WTC11 (cell line): ENCODE results near the gene USO1. TPM values are rescaled to one million over a fixed set of nuclear protein-coding genes. Genes with fewer than 3 reads are reported as not detected.
A peak's percentile ranks its signal among the peaks of the same experiment; 100 is the strongest.

Experiments used
- ATAC-seq: fragments of 200-7000 bp; cut with Tn5 transposase; 2 replicates; pipeline ENCODE4 v1.10.0; 2021; ENCODE audit warnings: mild to moderate bottlenecking, moderate library complexity
- CTCF ChIA-PET: fragments of 300-600 bp; sonication (Branson Sonifier 250); formaldehyde crosslinking; loops from one replicate; lab custom pipeline; 2021; ENCODE audit warnings: antibody characterized with exemption; lab: Charles Lee
- POLR2A ChIA-PET: fragments of 350-600 bp; sonication (Branson Sonifier 250); formaldehyde crosslinking; loops from one replicate; lab custom pipeline; 2021; ENCODE audit warnings: antibody characterized with exemption; lab: Charles Lee
- DNase-seq: peaks from one replicate; pipeline ENCODE4 v3.0.0; 2021; ENCODE audit warnings: low spot score
- H3K27ac Mint-ChIP-seq: 2 replicates; pipeline ENCODE4 v1.8.0; 2021; ENCODE audit warnings: mixed read lengths
- H3K27me3 Mint-ChIP-seq: 2 replicates; pipeline ENCODE4 v1.8.0; 2021; ENCODE audit warnings: low read depth, mild to moderate bottlenecking, moderate library complexity, mixed read lengths
- H3K36me3 Mint-ChIP-seq: 2 replicates; pipeline ENCODE4 v1.8.0; 2021; ENCODE audit warnings: mixed read lengths
- H3K4me1 Mint-ChIP-seq: 2 replicates; pipeline ENCODE4 v1.8.0; 2022; ENCODE audit warnings: mixed read lengths
- H3K4me3 Mint-ChIP-seq: 2 replicates; pipeline ENCODE4 v1.8.0; 2021; ENCODE audit warnings: mild to moderate bottlenecking, moderate library complexity, mixed read lengths
- H3K9me3 Mint-ChIP-seq: 2 replicates; pipeline ENCODE4 v1.8.0; 2021; ENCODE audit warnings: mixed read lengths
- ELF4 ChIP-seq: sonication (generic); formaldehyde crosslinking; IDR thresholded peaks from 2 replicates; pipeline ENCODE4 v1.8.1; 2022; ENCODE audit warnings: low read depth, mild to moderate bottlenecking, moderate library complexity, missing genetic modification reagents
- IRF2 ChIP-seq: sonication (generic); formaldehyde crosslinking; IDR thresholded peaks from 2 replicates; pipeline ENCODE4 v1.8.0; 2022; ENCODE audit warnings: low read depth, missing genetic modification reagents, borderline replicate concordance
- NR3C1 ChIP-seq: sonication (generic); formaldehyde crosslinking; conservative IDR thresholded peaks from 2 replicates; pipeline ENCODE4 v1.8.1; 2023; ENCODE audit warnings: low read depth, mild to moderate bottlenecking, missing genetic modification reagents
- ZNF121 ChIP-seq: sonication (generic); formaldehyde crosslinking; IDR thresholded peaks from 2 replicates; pipeline ENCODE4 v1.8.0; 2023; ENCODE audit warnings: missing genetic modification reagents
- ZNF263 ChIP-seq: sonication (generic); formaldehyde crosslinking; IDR thresholded peaks from 2 replicates; pipeline ENCODE4 v1.8.1; 2022; ENCODE audit warnings: low read depth, mild to moderate bottlenecking, moderate library complexity, missing genetic modification reagents
- total RNA-seq: library from RNA; stranded (reverse); gene quantifications from 3 replicates; pipeline ENCODE4 v1.2.3, GENCODE V29; 2021
- TF ChIP-seq, protein P1 (sequence below): sonication (generic); formaldehyde crosslinking; IDR thresholded peaks from 2 replicates; pipeline ENCODE4 v1.8.1; 2023; ENCODE audit warnings: mild to moderate bottlenecking, moderate library complexity, missing genetic modification reagents
- TF ChIP-seq, protein P2 (sequence below): sonication (generic); formaldehyde crosslinking; IDR thresholded peaks from 2 replicates; pipeline ENCODE4 v1.8.0; 2022; ENCODE audit warnings: missing genetic modification reagents
- TF ChIP-seq, protein P3 (sequence below): sonication (generic); formaldehyde crosslinking; IDR thresholded peaks from 2 replicates; pipeline ENCODE4 v1.8.0; 2022; ENCODE audit warnings: mild to moderate bottlenecking, missing genetic modification reagents

USO1 gene
- total RNA-seq, 1 experiment from 2014 or later = 162 TPM

DNA sequence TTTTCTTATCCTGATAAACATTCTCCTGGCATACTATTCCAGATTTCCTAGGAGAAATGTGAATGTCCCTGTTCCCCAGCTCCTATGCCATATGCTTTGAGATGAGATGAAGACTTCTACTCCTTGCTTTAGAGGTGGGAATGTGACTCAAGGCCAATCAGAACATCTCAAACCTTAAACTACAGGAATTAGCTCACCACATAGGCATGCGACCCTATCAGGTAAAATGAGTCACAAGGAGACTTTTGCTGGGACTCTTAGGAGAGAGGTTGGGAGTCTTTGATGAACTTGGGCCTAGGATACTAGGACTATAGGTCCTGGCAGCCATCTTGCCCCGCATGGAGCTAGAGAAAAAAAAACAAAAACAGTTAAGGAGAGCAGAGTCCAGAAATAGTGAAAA lies 5.8 kb upstream of the USO1 start (continued):
- TF ChIP-seq, protein P1, sequence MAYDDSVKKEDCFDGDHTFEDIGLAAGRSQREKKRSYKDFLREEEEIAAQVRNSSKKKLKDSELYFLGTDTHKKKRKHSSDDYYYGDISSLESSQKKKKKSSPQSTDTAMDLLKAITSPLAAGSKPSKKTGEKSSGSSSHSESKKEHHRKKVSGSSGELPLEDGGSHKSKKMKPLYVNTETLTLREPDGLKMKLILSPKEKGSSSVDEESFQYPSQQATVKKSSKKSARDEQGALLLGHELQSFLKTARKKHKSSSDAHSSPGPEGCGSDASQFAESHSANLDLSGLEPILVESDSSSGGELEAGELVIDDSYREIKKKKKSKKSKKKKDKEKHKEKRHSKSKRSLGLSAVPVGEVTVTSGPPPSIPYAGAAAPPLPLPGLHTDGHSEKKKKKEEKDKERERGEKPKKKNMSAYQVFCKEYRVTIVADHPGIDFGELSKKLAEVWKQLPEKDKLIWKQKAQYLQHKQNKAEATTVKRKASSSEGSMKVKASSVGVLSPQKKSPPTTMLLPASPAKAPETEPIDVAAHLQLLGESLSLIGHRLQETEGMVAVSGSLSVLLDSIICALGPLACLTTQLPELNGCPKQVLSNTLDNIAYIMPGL = no peak

DNA sequence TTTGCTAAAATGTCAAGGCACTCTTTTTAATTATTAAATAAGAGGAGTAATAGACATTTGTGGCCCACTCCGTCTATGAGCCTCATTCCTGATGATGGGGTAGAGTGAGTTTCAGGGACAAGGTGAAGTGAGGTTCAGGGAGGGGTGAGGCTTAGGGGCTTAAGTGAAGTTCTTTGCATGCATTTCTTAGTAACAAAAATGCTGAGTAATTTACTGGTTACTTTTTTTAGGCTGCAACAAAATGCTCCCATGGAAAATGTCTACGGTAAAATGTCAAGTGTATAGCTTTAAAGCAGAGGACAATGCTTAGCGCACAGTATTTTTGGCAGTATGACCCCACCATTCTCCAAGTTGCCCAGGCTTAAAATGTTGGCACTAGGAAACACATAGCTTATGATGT lies 2.0 kb upstream of the USO1 start:
- TF ChIP-seq, protein P2, sequence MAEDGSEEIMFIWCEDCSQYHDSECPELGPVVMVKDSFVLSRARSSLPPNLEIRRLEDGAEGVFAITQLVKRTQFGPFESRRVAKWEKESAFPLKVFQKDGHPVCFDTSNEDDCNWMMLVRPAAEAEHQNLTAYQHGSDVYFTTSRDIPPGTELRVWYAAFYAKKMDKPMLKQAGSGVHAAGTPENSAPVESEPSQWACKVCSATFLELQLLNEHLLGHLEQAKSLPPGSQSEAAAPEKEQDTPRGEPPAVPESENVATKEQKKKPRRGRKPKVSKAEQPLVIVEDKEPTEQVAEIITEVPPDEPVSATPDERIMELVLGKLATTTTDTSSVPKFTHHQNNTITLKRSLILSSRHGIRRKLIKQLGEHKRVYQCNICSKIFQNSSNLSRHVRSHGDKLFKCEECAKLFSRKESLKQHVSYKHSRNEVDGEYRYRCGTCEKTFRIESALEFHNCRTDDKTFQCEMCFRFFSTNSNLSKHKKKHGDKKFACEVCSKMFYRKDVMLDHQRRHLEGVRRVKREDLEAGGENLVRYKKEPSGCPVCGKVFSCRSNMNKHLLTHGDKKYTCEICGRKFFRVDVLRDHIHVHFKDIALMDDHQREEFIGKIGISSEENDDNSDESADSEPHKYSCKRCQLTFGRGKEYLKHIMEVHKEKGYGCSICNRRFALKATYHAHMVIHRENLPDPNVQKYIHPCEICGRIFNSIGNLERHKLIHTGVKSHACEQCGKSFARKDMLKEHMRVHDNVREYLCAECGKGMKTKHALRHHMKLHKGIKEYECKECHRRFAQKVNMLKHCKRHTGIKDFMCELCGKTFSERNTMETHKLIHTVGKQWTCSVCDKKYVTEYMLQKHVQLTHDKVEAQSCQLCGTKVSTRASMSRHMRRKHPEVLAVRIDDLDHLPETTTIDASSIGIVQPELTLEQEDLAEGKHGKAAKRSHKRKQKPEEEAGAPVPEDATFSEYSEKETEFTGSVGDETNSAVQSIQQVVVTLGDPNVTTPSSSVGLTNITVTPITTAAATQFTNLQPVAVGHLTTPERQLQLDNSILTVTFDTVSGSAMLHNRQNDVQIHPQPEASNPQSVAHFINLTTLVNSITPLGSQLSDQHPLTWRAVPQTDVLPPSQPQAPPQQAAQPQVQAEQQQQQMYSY = no peak
- TF ChIP-seq, protein P1 = no peak
- TF ChIP-seq, all 79 proteins: peak for 0
- Mint-ChIP-seq H3K4me3 (peak overlapping the region; percentile 39), H3K36me3 (peaks cover 17% of the 10 kb centered on the region), H3K27ac (no peak overlapping the region), H3K4me1 (peaks cover 40% of the 10 kb centered on the region), H3K9me3 (no peaks in the 10 kb centered on the region), H3K27me3 (no peaks in the 10 kb centered on the region)
- CTCF ChIA-PET = interaction anchor here (3.0 to 3.3 kb wide), 2 partner anchors 13 to 17 kb away, joined by 24 to 29 read pairs; no protein-coding TSS in a partner anchor
- no peak for ATAC-seq
- no peak for DNase-seq
- POLR2A ChIA-PET = interaction anchor here (0.5 to 0.7 kb wide), 2 partner anchors 15 to 17 kb away, joined by 3 read pairs; no protein-coding TSS in a partner anchor

DNA sequence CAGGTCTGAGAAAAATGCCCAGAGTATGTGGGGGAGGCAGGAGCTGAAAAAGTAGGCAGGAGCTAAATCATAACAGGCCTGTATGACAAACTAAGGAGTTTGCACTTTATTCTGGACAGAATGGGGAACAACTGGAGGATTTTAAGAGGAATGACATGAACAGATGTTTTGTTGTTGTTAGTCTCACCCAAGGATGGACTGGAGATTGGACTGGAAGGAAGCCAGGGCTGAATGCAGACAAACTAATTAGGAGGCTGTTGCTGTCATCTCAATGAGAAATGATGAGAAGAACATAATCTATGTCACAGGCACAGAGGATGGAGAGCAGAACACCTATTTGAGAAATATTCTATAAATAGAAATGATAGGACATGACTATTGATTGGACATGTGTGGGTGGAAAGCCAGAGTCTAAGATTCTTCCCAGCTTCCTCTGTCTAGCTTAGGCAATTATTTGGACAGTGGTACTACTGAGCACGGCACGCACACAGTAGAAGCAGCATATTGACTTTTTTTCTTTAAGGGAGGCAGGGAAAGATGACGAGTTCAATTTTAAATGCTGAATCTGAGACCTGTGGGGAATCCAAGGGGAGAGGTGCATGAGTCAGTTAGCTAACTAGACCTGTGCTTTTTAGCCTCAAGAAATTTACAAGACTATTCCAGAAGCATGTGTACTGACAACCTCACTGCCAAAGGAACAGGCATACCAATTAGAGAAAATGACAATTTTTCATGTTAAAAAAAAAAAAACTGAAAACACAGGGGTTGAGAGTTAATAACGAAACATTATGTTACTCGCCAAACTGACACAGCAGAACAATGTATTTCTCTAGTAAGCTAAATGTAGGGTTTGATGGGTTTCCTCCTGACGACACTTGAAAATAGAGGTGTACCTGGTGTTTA lies 963 bp upstream of the USO1 start:
- DNase-seq (no peak), ATAC-seq (no peak)
- Mint-ChIP-seq H3K36me3 (peaks cover 11% of the 10 kb centered on the region), H3K27ac (peak overlapping the region; percentile 99), H3K9me3 (no peaks in the 10 kb centered on the region), H3K27me3 (no peaks in the 10 kb centered on the region), H3K4me3 (peak overlapping the region; percentile 99), H3K4me1 (peaks cover 43% of the 10 kb centered on the region)
- POLR2A ChIA-PET = interaction anchor here (0.5 to 2.6 kb wide), 18 partner anchors 8 to 118 kb away, joined by 3 to 28 read pairs (median 6); partner anchors contain the start of genes CDKL2 and G3BP2
- CTCF ChIA-PET = interaction anchor here (0.9 to 3.3 kb wide), 20 partner anchors 8 to 127 kb away, joined by 3 to 29 read pairs (median 5); partner anchors contain the start of genes CDKL2 and G3BP2
- no peak for TF ChIP-seq ELF4
- TF ChIP-seq ZNF263 (CRISPR knock-in tag) = no peak
- no peak for TF ChIP-seq NR3C1 (CRISPR knock-in tag)
- no peak for TF ChIP-seq ZNF121 (CRISPR knock-in tag)
- TF ChIP-seq, protein P3, sequence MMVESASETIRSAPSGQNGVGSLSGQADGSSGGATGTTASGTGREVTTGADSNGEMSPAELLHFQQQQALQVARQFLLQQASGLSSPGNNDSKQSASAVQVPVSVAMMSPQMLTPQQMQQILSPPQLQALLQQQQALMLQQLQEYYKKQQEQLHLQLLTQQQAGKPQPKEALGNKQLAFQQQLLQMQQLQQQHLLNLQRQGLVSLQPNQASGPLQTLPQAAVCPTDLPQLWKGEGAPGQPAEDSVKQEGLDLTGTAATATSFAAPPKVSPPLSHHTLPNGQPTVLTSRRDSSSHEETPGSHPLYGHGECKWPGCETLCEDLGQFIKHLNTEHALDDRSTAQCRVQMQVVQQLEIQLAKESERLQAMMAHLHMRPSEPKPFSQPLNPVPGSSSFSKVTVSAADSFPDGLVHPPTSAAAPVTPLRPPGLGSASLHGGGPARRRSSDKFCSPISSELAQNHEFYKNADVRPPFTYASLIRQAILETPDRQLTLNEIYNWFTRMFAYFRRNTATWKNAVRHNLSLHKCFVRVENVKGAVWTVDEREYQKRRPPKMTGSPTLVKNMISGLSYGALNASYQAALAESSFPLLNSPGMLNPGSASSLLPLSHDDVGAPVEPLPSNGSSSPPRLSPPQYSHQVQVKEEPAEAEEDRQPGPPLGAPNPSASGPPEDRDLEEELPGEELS (CRISPR knock-in tag) = no peak
- TF ChIP-seq IRF2 (CRISPR knock-in tag) = no peak
